HG03520 (cell line): ENCODE data around the gene EXOC4.
"Not testable (repeated sequence)": the region's sequence is repeated elsewhere in the genome, so short reads cannot be mapped to it uniquely, and the experiment has no call there.

Experiments
- ATAC-seq: cut with Tn5 transposase; IDR thresholded peaks from one replicate; pipeline ENCODE4 v1.9.1; 2021; ENCODE audit warnings: mild to moderate bottlenecking, moderate library complexity; ENCODE audit not compliant: unreplicated experiment

EXOC4 gene

GRCh38 chr7:134046594-134047128, 793.8 kb downstream of the EXOC4 start:
- no peak for ATAC-seq

- no peak for ATAC-seq
Observed at GRCh38 chr7:134047675-134048074, 794.8 kb downstream of the EXOC4 start.

GRCh38 chr7:134048166-134048565, 795.3 kb downstream of the EXOC4 start:
- ATAC-seq, result no peak

- ATAC-seq, result no peak
Observed at GRCh38 chr7:134051020-134051419, 798.1 kb downstream of the EXOC4 start.

- no peak for ATAC-seq
Observed at GRCh38 chr7:134056816-134057215, 803.9 kb downstream of the EXOC4 start.

GRCh38 chr7:134058521-134058920, 805.6 kb downstream of the EXOC4 start:
- ATAC-seq, result no peak

- ATAC-seq, result no peak
Observed at GRCh38 chr7:134058980-134059379, 806.1 kb downstream of the EXOC4 start.

GRCh38 chr7:134059921-134060320, 807.0 kb downstream of the EXOC4 start:
- no peak for ATAC-seq

GRCh38 chr7:134060874-134061273, 808.0 kb downstream of the EXOC4 start:
- ATAC-seq, result no peak

- ATAC-seq, result no peak
Observed at GRCh38 chr7:134062460-134062859, 809.6 kb downstream of the EXOC4 start.

- no peak for ATAC-seq
Observed at GRCh38 chr7:134065415-134065814, 812.5 kb downstream of the EXOC4 start.

- ATAC-seq, result no peak
Observed at GRCh38 chr7:134067164-134067563, 814.3 kb downstream of the EXOC4 start.

GRCh38 chr7:134068670-134069069, 815.8 kb downstream of the EXOC4 start:
- no peak for ATAC-seq

- no peak for ATAC-seq
Observed at GRCh38 chr7:134069187-134069586, 816.3 kb downstream of the EXOC4 start.

GRCh38 chr7:134070673-134071072, 817.8 kb downstream of the EXOC4 start:
- ATAC-seq, result no peak

GRCh38 chr7:134071355-134072331, 818.8 kb downstream of the EXOC4 start:
- peak; percentile 81 for ATAC-seq

GRCh38 chr7:134073276-134073675, 820.4 kb downstream of the EXOC4 start:
- no peak for ATAC-seq

GRCh38 chr7:134075799-134076198, 822.9 kb downstream of the EXOC4 start:
- ATAC-seq, result no peak

- ATAC-seq, result not testable (repeated sequence)
Observed at GRCh38 chr7:134077560-134077959, 824.7 kb downstream of the EXOC4 start.

- no peak for ATAC-seq
Observed at GRCh38 chr7:134078991-134079390, 826.1 kb downstream of the EXOC4 start.

GRCh38 chr7:134081695-134082094, 828.8 kb downstream of the EXOC4 start:
- ATAC-seq, result no peak

- no peak for ATAC-seq
Observed at GRCh38 chr7:134083766-134084487, 831.0 kb downstream of the EXOC4 start.
